Adrenal gland (tissue), 19 donors: Measurements from ENCODE around the gene DKC1. TPM values are rescaled to one million over a fixed set of nuclear protein-coding genes. Genes with fewer than 3 reads are reported as not detected.

Experiments
- DNase-seq, 7 donors: peaks; one replicate each; pipeline ENCODE4 v3.0.0-alpha.2; 2019 to 2020
- H3K27ac ChIP-seq, 5 donors: fragments of 200-600 bp; sonication (generic) in 4 of 5; 1 replicate in 3 of 5; 2 replicates in 2 of 5; pipeline versions ENCODE4 v1.5.1 to v1.8.0; 2016 to 2020; ENCODE audit warnings: mild to moderate bottlenecking in 1 of 5
- H3K27me3 ChIP-seq: fragments of 200-600 bp; 2 replicates; pipeline ENCODE4 v1.8.0; 2021
- H3K36me3 ChIP-seq, 2 donors: fragments of 200-600 bp; replicated peaks in 1 of 2; 1 replicate in 1 of 2; 2 replicates in 1 of 2; pipeline versions ENCODE4 v1.5.1 to v1.8.0; 2018 to 2022
- H3K4me1 ChIP-seq, 2 donors: fragments of 200-600 bp; replicated peaks in 1 of 2; 1 replicate in 1 of 2; 2 replicates in 1 of 2; pipeline versions ENCODE4 v1.5.1 to v1.8.0; 2018 to 2021
- H3K4me3 ChIP-seq, 4 donors: fragments of 200-600 bp; sonication (generic) in 3 of 4; one replicate each; pipeline ENCODE4 v1.5.1; 2016 to 2018
- H3K9me3 ChIP-seq, 3 donors: fragments of 200-600 bp; sonication (generic) in 1 of 3; replicated peaks in 1 of 3; 1 replicate in 2 of 3; 2 replicates in 1 of 3; pipeline versions ENCODE4 v1.5.1 to v1.8.0; 2016 to 2021
- POLR2A ChIP-seq, 2 donors: fragments of 450-650 bp; IDR thresholded peaks; one replicate each; pipeline ENCODE4 v1.6.1; 2017; ENCODE audit warnings: antibody characterized with exemption in 2 of 2, mild to moderate bottlenecking in 2 of 2, moderate library complexity in 1 of 2
- WGBS, 4 donors: extraction: QIAGEN DNeasy Blood & Tissue Kit in 2 of 4; methylation state at CpG; one replicate each; pipeline versions ENCODE4 v1.1.5 to v1.1.7; 2013 to 2017; 5-methylcytosine and 5-hydroxymethylcytosine counted together
- intact Hi-C, 2 donors: fragments of 100-400 bp; cut with DNase I; formaldehyde crosslinking; loops; one replicate each; pipeline versions ENCODE4 v1.14.1 to v1.15.0; 2022 to 2023
- long read RNA-seq, 10 donors: library from polyadenylated mRNA in 3 of 10; unstranded in 2 of 10; stranded (forward) in 1 of 10; transcript quantifications; one replicate each; pipeline ENCODE4 v2.0.0 and lab custom pipeline, GENCODE V29; 2021 to 2026
- polyA plus RNA-seq, 3 donors: library from polyadenylated mRNA; stranded (reverse); fragments of 200-250 nt in 2 of 3; fragments of 350-450 nt in 1 of 3; fragmentation: Illumina TruSeq in 1 of 3; extraction: RNeasy Lipid Tissue Mini Kit (QIAGEN cat#74804) in 1 of 3; gene quantifications; one replicate each; pipeline ENCODE4 v1.2.3, GENCODE V29; 2013 to 2014
- total RNA-seq, 9 donors: library from RNA; depleted of rRNA in 4 of 9; stranded (reverse); fragments of >200 nt in 4 of 9; fragments of 120-200 nt in 1 of 9; fragmentation: NEBNext Ultra II Directional in 1 of 9; extraction: Animal tissue kit (Norgen Biotek cat#: 25700) in 1 of 9; gene quantifications; one replicate each; pipeline versions ENCODE4 v1.1.0 to v1.2.4, GENCODE V29; 2013 to 2023
- TF ChIP-seq, protein P1 (sequence below), 6 experiments: fragments of 450-650 bp in 4 of 6; fragments of 200-600 bp in 2 of 6; sonication (generic) in 1 of 6; IDR thresholded peaks; 1 replicate in 5 of 6; 2 replicates in 1 of 6; pipeline versions ENCODE4 v1.5.1 to v1.8.0; 2016 to 2021; ENCODE audit warnings: antibody characterized with exemption in 6 of 6, mild to moderate bottlenecking in 2 of 6, moderate library complexity in 1 of 6
- donor health status: healthy with polysubstance abuse.
- donor health status: Bipolar disorder and iron deficiency.
- donor health status: DM: yes; HTN: yes; CAD: no.
- donor health status: DM: no; HTN: no; CAD: no.
- donor health status: DM: no; HTN: no; CAD: no.
- donor health status: DM: yes; HTN: yes; CAD: no.

The DKC1 gene
- total RNA-seq (10 to 100 TPM; 20.2 to 48.6 (median 27.4) TPM), polyA plus RNA-seq (100 to 1,000 TPM in 1 of 3 donors, 10 to 100 TPM in 2; 22.0 to 111 (median 37.4) TPM)
- long read RNA-seq, donor 1, transcript DKC1-201 (15 exons, 2,577 nt) = major isoform, 5 of 19 reads
- long read RNA-seq, donor 1, partial matches to known transcripts = 8 of 19 reads
- long read RNA-seq, donor 1, other reads (novel, unspliced or antisense) = 0 of 19 reads
- long read RNA-seq, donor 2, transcript DKC1-201 (15 exons, 2,577 nt) = major isoform, 5 of 5 reads
- long read RNA-seq, donor 2, partial matches to known transcripts = 0 of 5 reads
- long read RNA-seq, donor 2, other reads (novel, unspliced or antisense) = 0 of 5 reads
- long read RNA-seq, donor 3, transcript DKC1-201 (15 exons, 2,577 nt) = major isoform, 5 of 12 reads
- long read RNA-seq, donor 3, partial matches to known transcripts = 5 of 12 reads
- long read RNA-seq, donor 3, other reads (novel, unspliced or antisense) = 0 of 12 reads
- long read RNA-seq, donor 4, transcript DKC1-201 (15 exons, 2,577 nt) = major isoform, 6 of 23 reads
- long read RNA-seq, donor 4, partial matches to known transcripts = 17 of 23 reads
- long read RNA-seq, donor 4, other reads (novel, unspliced or antisense) = 0 of 23 reads
- long read RNA-seq, donor 5, transcript DKC1-201 (15 exons, 2,577 nt) = major isoform, 59 of 67 reads
- long read RNA-seq, donor 5, partial matches to known transcripts = 4 of 67 reads
- long read RNA-seq, donor 5, other reads (novel, unspliced or antisense) = 1 of 67 reads
- long read RNA-seq, donor 6, partial matches to known transcripts = 12 of 16 reads
- long read RNA-seq, donor 6, other reads (novel, unspliced or antisense) = 0 of 16 reads
- long read RNA-seq, donor 7, partial matches to known transcripts = 14 of 18 reads
- long read RNA-seq, donor 7, other reads (novel, unspliced or antisense) = 0 of 18 reads
- long read RNA-seq, donor 8, transcript DKC1-201 (15 exons, 2,577 nt) = major isoform, 5 of 14 reads
- long read RNA-seq, donor 8, partial matches to known transcripts = 9 of 14 reads
- long read RNA-seq, donor 8, other reads (novel, unspliced or antisense) = 0 of 14 reads
- long read RNA-seq, donor 9, transcript DKC1-201 (15 exons, 2,577 nt) = major isoform, 5 of 15 reads
- long read RNA-seq, donor 9, partial matches to known transcripts = 7 of 15 reads
- long read RNA-seq, donor 9, other reads (novel, unspliced or antisense) = 0 of 15 reads
- long read RNA-seq, donor 10, transcript DKC1-201 (15 exons, 2,577 nt) = major isoform, 6 of 7 reads
- long read RNA-seq, donor 10, partial matches to known transcripts = 0 of 7 reads
- long read RNA-seq, donor 10, other reads (novel, unspliced or antisense) = 0 of 7 reads

DNA sequence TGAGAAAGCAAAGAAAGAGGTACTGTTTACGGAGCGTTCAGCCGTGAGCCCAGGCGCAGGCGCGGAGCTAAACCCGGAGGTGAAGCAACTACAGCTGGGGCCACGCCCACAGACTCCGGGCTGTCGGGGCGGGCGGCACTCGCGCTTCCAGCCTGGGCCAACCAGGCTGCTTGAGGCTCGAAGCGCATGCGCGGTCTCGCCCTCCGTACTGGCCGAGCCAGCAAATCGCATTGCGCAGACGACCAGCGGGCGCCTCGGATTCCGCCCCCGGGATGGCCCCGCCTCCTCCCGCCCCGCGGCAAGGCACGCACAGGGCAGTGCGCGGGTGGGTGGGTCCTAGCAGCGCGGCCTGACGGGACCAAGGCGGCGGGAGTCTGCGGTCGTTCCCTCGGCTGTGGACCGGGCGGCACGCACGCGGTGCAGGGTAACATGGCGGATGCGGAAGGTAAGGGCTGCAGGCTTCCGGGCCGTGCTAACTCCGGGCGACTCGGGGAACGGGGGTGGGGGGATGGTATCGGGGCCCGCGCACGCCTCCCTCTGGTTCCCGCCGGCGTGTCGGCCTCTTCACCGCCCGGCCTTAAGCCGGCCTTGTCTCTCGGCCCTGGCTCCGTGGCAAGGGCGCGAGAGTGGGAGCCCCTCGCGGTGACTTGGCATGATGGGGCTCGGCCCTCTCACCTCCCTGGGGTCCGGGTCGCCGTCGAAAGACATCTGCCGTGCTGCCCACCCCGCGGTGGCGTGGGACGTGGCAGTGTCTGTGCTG, at the start of gene DKC1:
Gene DKC1, plus strand, starts transcription at position 328 of the 760 bp plus-strand sequence. Its CDS starts 102 bp downstream, at position 430.
- DNase-seq = peak; percentile 95 to 97 (median 96)
- 0 to 54% (median 20%) methylated on average over 3 to 79 of the region's 84 CpGs for WGBS, 4 donors
- Histone ChIP-seq H3K27ac (peak within 1 kb of the TSS in 4 of 5 donors; percentile 38 to 83 (median 57)), H3K4me3 (peak within 1 kb of the TSS; percentile 6 to 79 (median 24)), H3K9me3 (no peaks in the 10 kb centered on the region), H3K4me1 (peaks cover 0 to 6% of the 10 kb centered on the region in 2 donors), H3K36me3 (peaks cover 0 to 17% of the 10 kb centered on the region in 2 donors), H3K27me3 (no peaks in the 10 kb centered on the region)
- TF ChIP-seq, protein P1, sequence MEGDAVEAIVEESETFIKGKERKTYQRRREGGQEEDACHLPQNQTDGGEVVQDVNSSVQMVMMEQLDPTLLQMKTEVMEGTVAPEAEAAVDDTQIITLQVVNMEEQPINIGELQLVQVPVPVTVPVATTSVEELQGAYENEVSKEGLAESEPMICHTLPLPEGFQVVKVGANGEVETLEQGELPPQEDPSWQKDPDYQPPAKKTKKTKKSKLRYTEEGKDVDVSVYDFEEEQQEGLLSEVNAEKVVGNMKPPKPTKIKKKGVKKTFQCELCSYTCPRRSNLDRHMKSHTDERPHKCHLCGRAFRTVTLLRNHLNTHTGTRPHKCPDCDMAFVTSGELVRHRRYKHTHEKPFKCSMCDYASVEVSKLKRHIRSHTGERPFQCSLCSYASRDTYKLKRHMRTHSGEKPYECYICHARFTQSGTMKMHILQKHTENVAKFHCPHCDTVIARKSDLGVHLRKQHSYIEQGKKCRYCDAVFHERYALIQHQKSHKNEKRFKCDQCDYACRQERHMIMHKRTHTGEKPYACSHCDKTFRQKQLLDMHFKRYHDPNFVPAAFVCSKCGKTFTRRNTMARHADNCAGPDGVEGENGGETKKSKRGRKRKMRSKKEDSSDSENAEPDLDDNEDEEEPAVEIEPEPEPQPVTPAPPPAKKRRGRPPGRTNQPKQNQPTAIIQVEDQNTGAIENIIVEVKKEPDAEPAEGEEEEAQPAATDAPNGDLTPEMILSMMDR (IDR thresholded peaks at IDR 0.05) = peak in 1 of 6 experiments; percentile 10
- TF ChIP-seq POLR2A (IDR thresholded peaks at IDR 0.05) = peak; percentile 18 to 62
- intact Hi-C loops = no loop called here

DNA sequence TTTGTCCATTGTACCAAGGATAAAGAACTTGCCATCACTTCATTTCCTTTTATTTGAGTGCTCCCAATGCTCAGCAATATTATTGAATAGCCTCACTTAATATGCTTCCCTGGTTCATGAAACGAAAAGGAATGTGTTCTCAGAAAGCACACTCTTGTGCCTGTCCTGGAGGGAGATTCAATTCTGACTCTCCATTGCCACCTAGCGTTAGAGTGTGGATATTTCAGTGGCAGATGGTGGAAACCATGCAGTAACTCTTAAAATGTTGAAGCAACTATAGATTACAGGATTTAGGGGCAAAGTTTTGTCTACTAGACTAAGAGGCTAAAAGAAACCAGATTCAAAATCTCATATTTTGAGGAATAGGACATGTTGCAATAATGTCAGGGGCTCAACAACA, 47.7 kb upstream of the DKC1 start:
- 0 to 7% (median 3%) methylated on average over 2 of the region's 2 CpGs for whole genome bisulfite sequencing, 4 donors
- TF ChIP-seq, protein P1 (IDR thresholded peaks at IDR 0.05) = peak; percentile 64 to 84 (median 78)
- peak in 1 of 2 donors; percentile 7 for TF ChIP-seq POLR2A (IDR thresholded peaks at IDR 0.05)

DNA sequence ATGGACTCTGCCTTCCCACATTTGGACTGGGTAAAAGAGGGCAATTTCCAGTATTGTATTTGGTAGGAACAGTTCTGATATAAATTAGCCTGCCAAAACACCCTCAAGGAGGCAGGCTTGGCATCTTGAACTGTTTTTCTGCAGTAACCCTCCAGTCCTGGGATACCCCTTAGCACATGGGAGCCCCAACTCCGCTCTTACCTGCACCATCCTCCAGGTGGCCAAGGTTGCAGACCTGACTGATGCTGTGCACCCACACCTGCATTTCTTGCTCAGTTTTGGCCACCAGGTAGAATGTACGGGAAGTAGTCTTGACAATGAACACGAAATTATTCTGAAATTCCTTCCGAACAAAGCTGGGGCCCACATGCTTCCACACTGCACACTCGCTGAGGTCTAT, 46.8 kb upstream of the DKC1 start:
- Histone ChIP-seq H3K9me3 (no peaks in the 10 kb centered on the region), H3K27ac (no peak overlapping the region), H3K27me3 (no peaks in the 10 kb centered on the region), H3K4me1 (peaks cover 0 to 10% of the 10 kb centered on the region in 2 donors), H3K36me3 (no peaks in the 10 kb centered on the region), H3K4me3 (no peak overlapping the region)
- no peak for DNase-seq
- intact Hi-C loops = no loop called here
- WGBS, 4 donors = 67 to 90% (median 78%) methylated on average over 4 to 5 of the region's 5 CpGs
- no peak for TF ChIP-seq POLR2A (IDR thresholded peaks at IDR 0.05)
- TF ChIP-seq, protein P1 (IDR thresholded peaks at IDR 0.05) = no peak

More for the DNA sequence above, 47.7 kb upstream of the DKC1 start:
- no peaks in the 10 kb centered on the region for H3K36me3 ChIP-seq
- intact Hi-C loops = no loop called here
- DNase-seq = peak in 5 of 7 donors; percentile 37 to 68 (median 52)
- no peaks in the 10 kb centered on the region for H3K27me3 ChIP-seq
- H3K9me3 ChIP-seq = no peaks in the 10 kb centered on the region
- peaks cover 0 to 10% of the 10 kb centered on the region in 2 donors for H3K4me1 ChIP-seq
- H3K4me3 ChIP-seq = no peak overlapping the region
- no peak overlapping the region for H3K27ac ChIP-seq
